Measurements from ENCODE around the gene DDX23. TPM values are rescaled to one million over a fixed set of nuclear protein-coding genes. Genes with fewer than 3 reads are reported as not detected.

DDX23 gene
- total and polyA plus RNA-seq, 2 of the 4 experiments (the other 2 are of a cell fraction), result 61.8 to 81.9 TPM

DNA sequence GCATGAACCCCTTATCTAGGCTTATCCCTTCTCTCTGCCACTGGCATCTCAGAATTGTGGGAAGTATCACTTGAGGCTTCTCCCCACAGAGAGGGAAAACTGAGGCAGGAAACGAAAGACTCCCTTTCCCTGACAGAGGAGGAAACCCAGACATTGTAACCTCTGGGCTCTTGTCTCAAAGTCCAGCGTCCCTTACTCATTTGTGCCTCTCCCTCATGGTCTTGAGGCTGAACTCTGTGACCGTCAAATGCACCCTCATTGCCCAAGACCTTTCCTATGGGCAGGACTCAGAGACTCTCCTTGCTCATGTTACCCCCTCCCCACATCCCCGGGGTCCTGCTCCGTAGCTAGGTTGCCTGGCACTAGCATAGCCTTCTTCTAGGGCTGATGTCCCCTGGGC lies 29.8 kb downstream of the DDX23 start:
- ChIA-PET POLR2A (ENCODE audit: unreplicated experiment) (no interaction called here), CTCF (no interaction called here)
- peaks cover 12% of the 10 kb centered on the region for H3K4me1 ChIP-seq (ENCODE audit: control insufficient read depth, insufficient read depth, low read length)
- H2AFZ ChIP-seq (replicated peaks; ENCODE audit: low read length, poor library complexity), result no peak overlapping the region
- H2BK120ac ChIP-seq (ENCODE audit: low read depth, low read length), result no peak overlapping the region
- in situ Hi-C loops (cut with MboI; ENCODE audit: low sequenced_read_pairs) (no loop called here), dilution Hi-C loops (cut with HindIII; ENCODE audit: low sequenced_read_pairs, unreplicated experiment) (no loop called here), intact Hi-C loops (cut with micrococcal nuclease) (no loop called here)
- H4K91ac ChIP-seq (ENCODE audit: insufficient read depth, low read depth, low read length), result no peak overlapping the region
- no peak overlapping the region for H4K5ac ChIP-seq (ENCODE audit: low read depth, low read length)
- peaks cover 12% of the 10 kb centered on the region for H3K9me1 ChIP-seq (ENCODE audit: insufficient read depth, low read length)
- H3K4me2 ChIP-seq (ENCODE audit: low read depth, low read length), result no peak overlapping the region
- no peak overlapping the region for H4K8ac ChIP-seq (ENCODE audit: low read depth in 2 of 2, low read length in 2 of 2)
- no peak overlapping the region for H3K9ac ChIP-seq (ENCODE audit: low read depth, low read length)
- no peak overlapping the region for H2BK15ac ChIP-seq (ENCODE audit: low read depth, low read length)
- H2BK5ac ChIP-seq (ENCODE audit: low read depth, low read length, poor library complexity, severe bottlenecking), result no peak overlapping the region
- peaks cover 19% of the 10 kb centered on the region for H4K20me1 ChIP-seq (ENCODE audit: insufficient read depth, low read length)
- H2BK20ac ChIP-seq (ENCODE audit: low read depth, low read length), result no peak overlapping the region
- TF ChIP-seq MAZ (IDR thresholded peaks at IDR 0.05; ENCODE audit: borderline replicate concordance, low read depth, low read length), result no peak
- no peak for TF ChIP-seq RAD21 (IDR thresholded peaks at IDR 0.05; ENCODE audit: low read length)
- no peak for TF ChIP-seq RFX5 (IDR thresholded peaks at IDR 0.05; ENCODE audit: low read depth, low read length)
- no peak for TF ChIP-seq CHD1 (IDR thresholded peaks at IDR 0.05; ENCODE audit: low read depth, low read length)
- no peak for TF ChIP-seq ELK1 (IDR thresholded peaks at IDR 0.05; ENCODE audit: borderline replicate concordance, low read depth, low read length)
- TF ChIP-seq FOS (IDR thresholded peaks at IDR 0.05; ENCODE audit: low read depth, low read length), result no peak
- no peak for TF ChIP-seq NFE2L2 (IDR thresholded peaks at IDR 0.05; ENCODE audit: low read depth, low read length)
- TF ChIP-seq MXI1 (IDR thresholded peaks at IDR 0.05; ENCODE audit: borderline replicate concordance, low read depth, low read length), result no peak
- no peak for TF ChIP-seq MAFK (IDR thresholded peaks at IDR 0.05; ENCODE audit: low read depth, low read length)
- no peak for TF ChIP-seq POLR2A (IDR thresholded peaks at IDR 0.05; ENCODE audit: low read depth, low read length)
- TF ChIP-seq BHLHE40 (IDR thresholded peaks at IDR 0.05; ENCODE audit: low read depth, low read length), result no peak
- TF ChIP-seq, protein P1, sequence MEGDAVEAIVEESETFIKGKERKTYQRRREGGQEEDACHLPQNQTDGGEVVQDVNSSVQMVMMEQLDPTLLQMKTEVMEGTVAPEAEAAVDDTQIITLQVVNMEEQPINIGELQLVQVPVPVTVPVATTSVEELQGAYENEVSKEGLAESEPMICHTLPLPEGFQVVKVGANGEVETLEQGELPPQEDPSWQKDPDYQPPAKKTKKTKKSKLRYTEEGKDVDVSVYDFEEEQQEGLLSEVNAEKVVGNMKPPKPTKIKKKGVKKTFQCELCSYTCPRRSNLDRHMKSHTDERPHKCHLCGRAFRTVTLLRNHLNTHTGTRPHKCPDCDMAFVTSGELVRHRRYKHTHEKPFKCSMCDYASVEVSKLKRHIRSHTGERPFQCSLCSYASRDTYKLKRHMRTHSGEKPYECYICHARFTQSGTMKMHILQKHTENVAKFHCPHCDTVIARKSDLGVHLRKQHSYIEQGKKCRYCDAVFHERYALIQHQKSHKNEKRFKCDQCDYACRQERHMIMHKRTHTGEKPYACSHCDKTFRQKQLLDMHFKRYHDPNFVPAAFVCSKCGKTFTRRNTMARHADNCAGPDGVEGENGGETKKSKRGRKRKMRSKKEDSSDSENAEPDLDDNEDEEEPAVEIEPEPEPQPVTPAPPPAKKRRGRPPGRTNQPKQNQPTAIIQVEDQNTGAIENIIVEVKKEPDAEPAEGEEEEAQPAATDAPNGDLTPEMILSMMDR (conservative IDR thresholded peaks at IDR 0.05; ENCODE audit: low read depth, low read length), result no peak
- no peak for TF ChIP-seq RCOR1 (IDR thresholded peaks at IDR 0.05; ENCODE audit: insufficient replicate concordance, low read length)
- DNase-seq (no peak), ATAC-seq (ENCODE audit: low read depth) (no peak)
- H3K9me3 ChIP-seq (ENCODE audit: control insufficient read depth, insufficient read depth, low read length), result no peaks in the 10 kb centered on the region
- no peak overlapping the region for H3K4ac ChIP-seq (ENCODE audit: low read depth, low read length)
- no peak overlapping the region for H3K27ac ChIP-seq (ENCODE audit: insufficient read depth, low read length)
- no peak overlapping the region for H3K4me3 ChIP-seq (ENCODE audit: insufficient read depth, low read depth, low read length)
- H3K14ac ChIP-seq (replicated peaks; ENCODE audit: low read depth, low read length), result no peak overlapping the region
- H2AK9ac ChIP-seq (replicated peaks; ENCODE audit: low read depth, low read length, poor library complexity), result no peak overlapping the region
- no peak overlapping the region for H2AK5ac ChIP-seq (ENCODE audit: low read depth, low read length)
- peaks cover 37 to 59% of the 10 kb centered on the region in 2 experiments for H3K79me1 ChIP-seq (ENCODE audit: low read depth in 1 of 2, low read length in 2 of 2)
- peaks cover 39% of the 10 kb centered on the region for H3K36me3 ChIP-seq (ENCODE audit: control insufficient read depth, insufficient read depth, low read length)
- no peak overlapping the region for H3K23ac ChIP-seq (ENCODE audit: low read depth, low read length)
- no TSS peak for BruUV-seq (replicated peaks)
- no peaks in the 10 kb centered on the region for H3K27me3 ChIP-seq (ENCODE audit: control insufficient read depth, insufficient read depth, low read length)
- no CpG with 5 or more reads among the region's 5 CpGs for WGBS, 2 experiments (ENCODE audit: extremely low coverage in 2 of 2, insufficient read length in 1 of 2)
- H3K56ac ChIP-seq (ENCODE audit: extremely low read depth, insufficient read depth, low read length), result no peak overlapping the region
- no peak overlapping the region for H3K18ac ChIP-seq (ENCODE audit: low read depth, low read length)
